ENCODE measurements around the gene C9orf43.
"Not testable (repeated sequence)": the region's sequence is repeated elsewhere in the genome, so short reads cannot be mapped to it uniquely, and the experiment has no call there.

The C9orf43 gene

GRCh38 chr9:113401027-113401792 lies 9.3 kb upstream of the C9orf43 start, which contains the start of gene ALAD:
ALAD (minus strand) TSS chr9:113401284; CDS start chr9:113393559, 7,725 bp downstream.
- peak; percentile 95 for FAIRE-seq

GRCh38 chr9:113403646-113404045 lies 6.9 kb upstream of the C9orf43 start:
- FAIRE-seq (no peak), DNase-seq (ENCODE audit: insufficient read length) (no peak)
- TF ChIP-seq POLR2A (IDR thresholded peaks at IDR 0.05; ENCODE audit: low read depth, low read length) (no peak), TAF1 (IDR thresholded peaks at IDR 0.05; ENCODE audit: borderline replicate concordance, low read depth, low read length) (no peak)

More at GRCh38 chr9:113401027-113401792, 9.3 kb upstream of the C9orf43 start, which contains the start of gene ALAD:
- peak; percentile 47; the same call in 1 of the 2 replicates for TF ChIP-seq POLR2AphosphoS5 (IDR thresholded peaks at IDR 0.05; ENCODE audit: low read depth, low read length)
- TF ChIP-seq TAF1 (IDR thresholded peaks at IDR 0.05; ENCODE audit: borderline replicate concordance, low read depth, low read length): no peak
- TF ChIP-seq POLR2A (IDR thresholded peaks at IDR 0.05; ENCODE audit: low read depth, low read length): peak; percentile 65; the same call in 1 of the 2 replicates
- DNase-seq (ENCODE audit: insufficient read length): peak; percentile 99

GRCh38 chr9:113406353-113406752 lies 4.2 kb upstream of the C9orf43 start:
- DNase-seq (ENCODE audit: insufficient read length); FAIRE-seq: not testable (repeated sequence)

- FAIRE-seq; DNase-seq (ENCODE audit: insufficient read length): not testable (repeated sequence)
Measured at GRCh38 chr9:113406873-113407511, 3.6 kb upstream of the C9orf43 start.

- DNase-seq (ENCODE audit: insufficient read length) (no peak), FAIRE-seq (no peak)
- TF ChIP-seq POLR2AphosphoS5 (IDR thresholded peaks at IDR 0.05; ENCODE audit: low read depth, low read length) (no peak), TAF1 (IDR thresholded peaks at IDR 0.05; ENCODE audit: borderline replicate concordance, low read depth, low read length) (no peak), POLR2A (IDR thresholded peaks at IDR 0.05; ENCODE audit: low read depth, low read length) (no peak)
Measured at GRCh38 chr9:113409481-113409880, 1.1 kb upstream of the C9orf43 start.

- DNase-seq (ENCODE audit: insufficient read length): no peak
- no peak for TF ChIP-seq POLR2A (IDR thresholded peaks at IDR 0.05; ENCODE audit: low read depth, low read length)
- TF ChIP-seq POLR2AphosphoS5 (IDR thresholded peaks at IDR 0.05; ENCODE audit: low read depth, low read length): no peak
- no peak for TF ChIP-seq TAF1 (IDR thresholded peaks at IDR 0.05; ENCODE audit: borderline replicate concordance, low read depth, low read length)
- FAIRE-seq: no peak
Measured at GRCh38 chr9:113409883-113410206, 702 bp upstream of the C9orf43 start.

- FAIRE-seq (peak; percentile 83), DNase-seq (ENCODE audit: insufficient read length) (peak; percentile 52)
- TF ChIP-seq POLR2A (IDR thresholded peaks at IDR 0.05; ENCODE audit: low read depth, low read length) (peak; percentile 52), TAF1 (IDR thresholded peaks at IDR 0.05; ENCODE audit: borderline replicate concordance, low read depth, low read length) (no peak)
Measured at GRCh38 chr9:113416149-113416721, 5.7 kb downstream of the C9orf43 start.

GRCh38 chr9:113417370-113417769 lies 6.8 kb downstream of the C9orf43 start:
- TF ChIP-seq TAF1 (IDR thresholded peaks at IDR 0.05; ENCODE audit: borderline replicate concordance, low read depth, low read length) (no peak), POLR2AphosphoS5 (IDR thresholded peaks at IDR 0.05; ENCODE audit: low read depth, low read length) (no peak), POLR2A (IDR thresholded peaks at IDR 0.05; ENCODE audit: low read depth, low read length) (no peak)
- no peak for DNase-seq (ENCODE audit: insufficient read length)
- FAIRE-seq: peak; percentile 73

- TF ChIP-seq POLR2A (IDR thresholded peaks at IDR 0.05; ENCODE audit: low read depth, low read length): no peak
- TF ChIP-seq TAF1 (IDR thresholded peaks at IDR 0.05; ENCODE audit: borderline replicate concordance, low read depth, low read length): no peak
- TF ChIP-seq POLR2AphosphoS5 (IDR thresholded peaks at IDR 0.05; ENCODE audit: low read depth, low read length): no peak
- DNase-seq (ENCODE audit: insufficient read length): no peak
- FAIRE-seq: no peak
Measured at GRCh38 chr9:113421726-113422125, 11.2 kb downstream of the C9orf43 start.

GRCh38 chr9:113425072-113425471 lies 14.5 kb downstream of the C9orf43 start:
- TF ChIP-seq POLR2A (IDR thresholded peaks at IDR 0.05; ENCODE audit: low read depth, low read length): no peak
- TF ChIP-seq POLR2AphosphoS5 (IDR thresholded peaks at IDR 0.05; ENCODE audit: low read depth, low read length): no peak
- TF ChIP-seq TAF1 (IDR thresholded peaks at IDR 0.05; ENCODE audit: borderline replicate concordance, low read depth, low read length): no peak
- FAIRE-seq (no peak), DNase-seq (ENCODE audit: insufficient read length) (no peak)

- DNase-seq (ENCODE audit: insufficient read length) (no peak), FAIRE-seq (no peak)
- TF ChIP-seq POLR2A (IDR thresholded peaks at IDR 0.05; ENCODE audit: low read depth, low read length) (no peak), TAF1 (IDR thresholded peaks at IDR 0.05; ENCODE audit: borderline replicate concordance, low read depth, low read length) (no peak), POLR2AphosphoS5 (IDR thresholded peaks at IDR 0.05; ENCODE audit: low read depth, low read length) (no peak)
Measured at GRCh38 chr9:113426701-113427100, 16.2 kb downstream of the C9orf43 start.

- TF ChIP-seq POLR2A (IDR thresholded peaks at IDR 0.05; ENCODE audit: low read depth, low read length): no peak
- no peak for TF ChIP-seq POLR2AphosphoS5 (IDR thresholded peaks at IDR 0.05; ENCODE audit: low read depth, low read length)
- no peak for TF ChIP-seq TAF1 (IDR thresholded peaks at IDR 0.05; ENCODE audit: borderline replicate concordance, low read depth, low read length)
- FAIRE-seq: no peak
- no peak for DNase-seq (ENCODE audit: insufficient read length)
Measured at GRCh38 chr9:113427629-113428028, 17.1 kb downstream of the C9orf43 start.

Measured in GM12892 (cell line).